Mesenchymal stem cell (in vitro differentiated cells and primary cell): Measurements from ENCODE around the gene TEX29.
A peak's percentile ranks its signal among the peaks of the same experiment; 100 is the strongest.

ENCODE experiments used
- DNase-seq: peaks from one replicate; pipeline ENCODE4 v3.0.0-alpha.2; 2013
- H2AFZ ChIP-seq: one replicate; pipeline ENCODE4 v1.6.1; 2013; ENCODE audit warnings: low read depth, mild to moderate bottlenecking, control low read depth, inconsistent platforms, low read length, moderate library complexity
- H2AK5ac ChIP-seq: 2 replicates; pipeline ENCODE4 v1.6.1; 2013; ENCODE audit warnings: low read length, moderate library complexity, mild to moderate bottlenecking, inconsistent platforms; ENCODE audit not compliant: severe bottlenecking
- H2BK120ac ChIP-seq: one replicate; pipeline ENCODE4 v1.6.1; 2013; ENCODE audit warnings: low read depth, mild to moderate bottlenecking, inconsistent platforms, low read length, moderate library complexity
- H2BK12ac ChIP-seq, 2 experiments: one replicate each; pipeline ENCODE4 v1.6.1; 2013; ENCODE audit warnings: inconsistent platforms in 2 of 2, low read length in 2 of 2, mild to moderate bottlenecking in 2 of 2, moderate library complexity in 2 of 2, control low read depth in 1 of 2
- H2BK15ac ChIP-seq: one replicate; pipeline ENCODE4 v1.6.1; 2013; ENCODE audit warnings: mild to moderate bottlenecking, low read depth, inconsistent platforms; ENCODE audit not compliant: poor library complexity, severe bottlenecking
- H2BK5ac ChIP-seq: 2 replicates; pipeline ENCODE4 v1.6.1; 2013; ENCODE audit warnings: low read depth, mild to moderate bottlenecking, low read length, control low read depth, inconsistent platforms; ENCODE audit not compliant: poor library complexity, severe bottlenecking
- H3K14ac ChIP-seq, 2 experiments: one replicate each; pipeline ENCODE4 v1.6.1; 2013; ENCODE audit warnings: inconsistent platforms in 2 of 2, low read length in 2 of 2, control low read depth in 1 of 2, mild to moderate bottlenecking in 1 of 2, moderate library complexity in 1 of 2
- H3K18ac ChIP-seq, 2 experiments: one replicate each; pipeline ENCODE4 v1.6.1; 2013; ENCODE audit warnings: inconsistent platforms in 2 of 2, low read length in 2 of 2, control low read depth in 1 of 2, low read depth in 1 of 2, mild to moderate bottlenecking in 1 of 2
- H3K23ac ChIP-seq, 2 experiments: one replicate each; pipeline ENCODE4 v1.6.1; 2013; ENCODE audit warnings: inconsistent platforms in 2 of 2, low read length in 2 of 2, mild to moderate bottlenecking in 2 of 2, moderate library complexity in 2 of 2, control low read depth in 1 of 2
- H3K27ac ChIP-seq: 2 replicates; pipeline ENCODE4 v1.5.1; 2013; ENCODE audit warnings: mild to moderate bottlenecking, moderate library complexity, low read length, control low read depth, inconsistent platforms; ENCODE audit not compliant: poor library complexity, severe bottlenecking
- H3K27me3 ChIP-seq, 2 experiments: 2 replicates each; pipeline versions ENCODE4 v1.6.1 to v1.7.0; 2013; ENCODE audit warnings: low read length in 2 of 2, mild to moderate bottlenecking in 2 of 2, moderate library complexity in 2 of 2, control low read depth in 1 of 2, inconsistent platforms in 1 of 2; ENCODE audit not compliant: control insufficient read depth in 1 of 2, insufficient read depth in 1 of 2
- H3K36me3 ChIP-seq, 2 experiments: 2 replicates each; pipeline versions ENCODE4 v1.6.1 to v1.7.0; 2013; ENCODE audit warnings: low read length in 2 of 2, control low read depth in 1 of 2, inconsistent platforms in 1 of 2, low read depth in 1 of 2, mild to moderate bottlenecking in 1 of 2; ENCODE audit not compliant: insufficient read depth in 2 of 2, control insufficient read depth in 1 of 2
- H3K4ac ChIP-seq, 2 experiments: one replicate each; pipeline ENCODE4 v1.6.1; 2013; ENCODE audit warnings: inconsistent platforms in 2 of 2, low read length in 2 of 2, mild to moderate bottlenecking in 2 of 2, moderate library complexity in 2 of 2, control low read depth in 1 of 2, low read depth in 1 of 2
- H3K4me1 ChIP-seq: 2 replicates; pipeline ENCODE4 v1.6.1; 2013; ENCODE audit warnings: low read depth, low read length, control low read depth; ENCODE audit not compliant: control insufficient read depth, insufficient read depth
- H3K4me2 ChIP-seq: 2 replicates; pipeline ENCODE4 v1.6.1; 2013; ENCODE audit warnings: low read length, mild to moderate bottlenecking, inconsistent platforms; ENCODE audit not compliant: poor library complexity, severe bottlenecking
- H3K4me3 ChIP-seq, 2 experiments: 2 replicates each; pipeline versions ENCODE4 v1.5.1 to v1.7.0; 2013; ENCODE audit warnings: low read length in 2 of 2, mild to moderate bottlenecking in 2 of 2, control low read depth in 1 of 2, low read depth in 1 of 2; ENCODE audit not compliant: insufficient read depth in 1 of 2
- H3K79me1 ChIP-seq: replicated peaks from 2 replicates; pipeline ENCODE4 v1.6.1; 2013; ENCODE audit warnings: mild to moderate bottlenecking, control low read depth, low read length, inconsistent platforms; ENCODE audit not compliant: poor library complexity, severe bottlenecking
- H3K9ac ChIP-seq: 2 replicates; pipeline ENCODE4 v1.7.0; 2013; ENCODE audit warnings: mild to moderate bottlenecking, low read length, moderate library complexity
- H3K9me3 ChIP-seq: 2 replicates; pipeline ENCODE4 v1.7.0; 2013; ENCODE audit warnings: mild to moderate bottlenecking, low read length; ENCODE audit not compliant: control insufficient read depth
- H4K8ac ChIP-seq: one replicate; pipeline ENCODE4 v1.6.1; 2013; ENCODE audit warnings: inconsistent platforms, mild to moderate bottlenecking, low read length, moderate library complexity
- H4K91ac ChIP-seq: one replicate; pipeline ENCODE4 v1.6.1; 2013; ENCODE audit warnings: mild to moderate bottlenecking, low read length, inconsistent platforms
- WGBS: methylation state at CpG from one replicate; pipeline ENCODE4 v1.1.7; 2013; ENCODE audit warnings: mixed read lengths; 5-methylcytosine and 5-hydroxymethylcytosine counted together

Gene TEX29

DNA sequence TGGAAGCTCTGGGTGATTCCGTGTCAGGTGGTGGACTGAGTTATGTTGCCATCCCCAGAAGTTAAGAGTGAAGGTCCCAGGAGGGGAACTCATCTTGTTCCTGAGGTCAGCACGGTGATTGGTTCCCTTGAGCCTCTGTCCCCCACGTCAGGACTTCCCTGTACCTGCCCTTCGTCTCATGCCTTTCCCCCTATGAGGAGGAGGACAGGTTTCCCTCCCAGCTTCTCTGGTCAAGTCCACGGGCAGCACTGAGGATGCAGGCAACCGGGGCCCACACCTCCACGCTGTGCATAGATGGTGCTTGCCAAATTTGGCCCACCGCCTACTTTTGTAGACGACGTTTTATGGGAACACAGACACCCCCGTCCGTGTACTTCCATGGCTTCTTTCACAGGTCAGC lies 42.7 kb downstream of the TEX29 start:
- H3K36me3 ChIP-seq = no peaks in the 10 kb centered on the region
- no peak overlapping the region for H2BK15ac ChIP-seq
- H2AK5ac ChIP-seq = no peak overlapping the region
- H3K4me2 ChIP-seq = no peak overlapping the region
- H3K18ac ChIP-seq = no peak overlapping the region
- H3K4me3 ChIP-seq = no peak overlapping the region
- no peak overlapping the region for H2BK12ac ChIP-seq
- no peak overlapping the region for H3K9ac ChIP-seq
- H2BK120ac ChIP-seq = no peak overlapping the region
- no peak overlapping the region for H4K91ac ChIP-seq
- H3K4me1 ChIP-seq = no peaks in the 10 kb centered on the region
- peaks cover 0 to 43% of the 10 kb centered on the region in 2 experiments for H3K27me3 ChIP-seq
- DNase-seq = no peak
- H2AFZ ChIP-seq = no peak overlapping the region
- no peak overlapping the region for H3K27ac ChIP-seq
- no peak overlapping the region for H3K14ac ChIP-seq
- no peaks in the 10 kb centered on the region for H3K79me1 ChIP-seq
- H3K23ac ChIP-seq = no peak overlapping the region
- no peak overlapping the region for H4K8ac ChIP-seq
- no peak overlapping the region for H3K4ac ChIP-seq
- no peak overlapping the region for H2BK5ac ChIP-seq
- WGBS = 80% methylated on average over 12 of the region's 12 CpGs
- no peaks in the 10 kb centered on the region for H3K9me3 ChIP-seq

DNA sequence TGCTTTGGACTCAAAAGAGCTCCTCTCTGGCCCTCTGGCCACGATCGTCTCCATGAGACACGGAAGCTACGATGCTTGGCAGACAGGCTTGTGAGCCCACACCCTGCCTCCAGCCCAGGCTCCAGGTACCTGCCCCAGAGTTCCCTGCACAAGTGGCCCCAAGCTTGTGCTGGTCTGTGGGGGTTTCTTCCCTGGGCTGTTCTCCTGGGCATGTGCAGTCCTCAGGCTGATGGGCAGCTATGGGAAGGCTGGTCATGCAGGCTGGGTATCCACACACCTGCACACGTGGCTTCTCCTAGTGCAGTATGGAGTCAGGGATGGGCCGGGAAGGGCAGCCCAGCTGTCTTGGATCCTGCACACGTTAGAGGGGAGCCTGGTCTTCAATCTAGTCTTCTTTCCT lies 43.1 kb downstream of the TEX29 start:
- no peaks in the 10 kb centered on the region for H3K36me3 ChIP-seq
- H3K4me2 ChIP-seq = no peak overlapping the region
- no peak overlapping the region for H3K4me3 ChIP-seq
- no peak for DNase-seq
- no peaks in the 10 kb centered on the region for H3K79me1 ChIP-seq
- no peaks in the 10 kb centered on the region for H3K9me3 ChIP-seq
- H3K14ac ChIP-seq = peak overlapping the region in 1 of 2 experiments; percentile 26
- no peak overlapping the region for H2BK5ac ChIP-seq
- WGBS = 83% methylated on average over 7 of the region's 7 CpGs
- no peak overlapping the region for H2BK15ac ChIP-seq
- H3K4ac ChIP-seq = no peak overlapping the region
- H3K27me3 ChIP-seq = peaks cover 0 to 48% of the 10 kb centered on the region in 2 experiments
- H3K18ac ChIP-seq = no peak overlapping the region
- no peaks in the 10 kb centered on the region for H3K4me1 ChIP-seq
- no peak overlapping the region for H2AK5ac ChIP-seq
- no peak overlapping the region for H2BK12ac ChIP-seq
- H3K9ac ChIP-seq = no peak overlapping the region
- no peak overlapping the region for H3K23ac ChIP-seq
- H2AFZ ChIP-seq = no peak overlapping the region
- no peak overlapping the region for H4K8ac ChIP-seq
- no peak overlapping the region for H2BK120ac ChIP-seq
- no peak overlapping the region for H4K91ac ChIP-seq
- H3K27ac ChIP-seq = no peak overlapping the region

DNA sequence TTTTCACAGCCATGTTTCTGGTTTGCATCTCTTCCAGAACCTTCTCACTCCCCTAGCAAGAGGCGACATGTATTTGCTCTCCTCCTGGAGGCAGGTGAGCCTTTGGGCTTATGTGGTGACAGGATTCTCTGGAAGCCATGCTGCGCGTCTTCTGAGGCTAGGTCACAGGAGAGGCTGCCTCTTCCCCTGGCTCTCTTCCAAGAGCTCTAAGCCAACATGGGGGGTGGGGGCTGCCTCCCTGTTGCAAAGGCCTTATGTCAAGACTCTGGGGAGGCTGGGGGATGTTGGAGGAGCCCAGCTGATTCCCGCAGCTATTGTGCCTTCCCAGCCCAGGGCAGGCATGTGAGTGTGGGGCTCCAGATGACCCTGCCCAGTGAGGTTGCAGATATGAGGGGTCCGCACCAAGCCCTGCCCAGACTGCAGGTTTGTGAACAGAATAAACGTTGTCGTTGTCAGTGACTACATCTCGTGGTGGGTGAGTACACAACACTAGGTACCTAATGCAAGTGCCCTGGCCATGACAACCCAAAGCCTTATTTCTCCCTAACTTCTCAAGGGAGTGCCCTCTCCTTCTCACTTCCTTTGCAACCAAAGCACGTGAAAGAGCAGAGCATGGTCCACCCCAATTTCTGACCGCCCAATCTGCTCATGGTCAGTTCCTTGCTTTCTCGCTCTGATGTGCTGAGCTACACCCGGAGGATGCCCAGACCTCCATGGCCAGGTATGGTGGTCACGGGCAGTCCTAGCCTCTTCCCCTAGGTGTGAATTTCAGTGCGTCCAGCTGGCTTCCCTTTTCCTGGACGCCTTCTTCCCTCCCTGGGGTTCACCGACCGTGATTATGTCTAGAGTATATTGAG lies 44.9 kb downstream of the TEX29 start:
- H2BK5ac ChIP-seq = no peak overlapping the region
- 81% methylated on average over 14 of the region's 17 CpGs for WGBS
- H3K4me3 ChIP-seq = no peak overlapping the region

DNA sequence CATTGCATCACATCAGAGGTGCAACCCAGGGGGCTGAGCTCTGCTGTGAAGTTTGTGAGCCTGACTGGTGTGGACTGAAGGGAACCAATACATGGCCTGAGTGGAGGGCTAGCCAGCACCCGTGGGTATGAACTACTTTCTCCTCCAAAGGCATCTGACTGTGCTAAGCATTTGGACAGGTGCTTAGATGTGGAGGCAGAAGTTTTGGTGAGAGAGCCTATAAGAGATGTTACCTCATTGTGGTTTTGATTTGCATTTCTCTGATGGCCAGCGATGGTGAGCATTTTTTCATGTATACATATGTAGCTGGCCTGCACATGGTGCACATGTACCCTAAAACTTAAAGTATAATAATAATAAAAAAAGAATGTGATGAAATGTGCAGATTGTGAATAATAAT lies 46.9 kb downstream of the TEX29 start:
- no peak overlapping the region for H2BK120ac ChIP-seq
- DNase-seq = no peak
- WGBS = 75% methylated on average over 1 of the region's 2 CpGs

More for the DNA sequence above, 44.9 kb downstream of the TEX29 start:
- Histone ChIP-seq H2BK15ac (no peak overlapping the region), H2AK5ac (no peak overlapping the region), H3K14ac (no peak overlapping the region), H3K79me1 (no peaks in the 10 kb centered on the region), H2BK12ac (no peak overlapping the region), H3K27me3 (peaks cover 0 to 48% of the 10 kb centered on the region in 2 experiments), H2AFZ (no peak overlapping the region), H3K9ac (no peak overlapping the region), H3K23ac (no peak overlapping the region), H4K91ac (no peak overlapping the region), H3K4ac (no peak overlapping the region), H3K4me2 (no peak overlapping the region), H3K27ac (no peak overlapping the region), H3K18ac (no peak overlapping the region), H2BK120ac (no peak overlapping the region), H3K36me3 (no peaks in the 10 kb centered on the region), H3K9me3 (no peaks in the 10 kb centered on the region), H4K8ac (no peak overlapping the region), H3K4me1 (no peaks in the 10 kb centered on the region)
- DNase-seq = no peak

More for the DNA sequence above, 46.9 kb downstream of the TEX29 start:
- no peak overlapping the region for H4K91ac ChIP-seq
- H3K4me2 ChIP-seq = no peak overlapping the region
- no peak overlapping the region for H3K27ac ChIP-seq
- no peak overlapping the region for H3K14ac ChIP-seq
- no peak overlapping the region for H2BK5ac ChIP-seq
- H2AFZ ChIP-seq = no peak overlapping the region
- H3K4me1 ChIP-seq = no peaks in the 10 kb centered on the region
- no peaks in the 10 kb centered on the region for H3K9me3 ChIP-seq
- H3K18ac ChIP-seq = no peak overlapping the region
- no peak overlapping the region for H3K9ac ChIP-seq
- H2AK5ac ChIP-seq = no peak overlapping the region
- H3K79me1 ChIP-seq = no peaks in the 10 kb centered on the region
- H2BK12ac ChIP-seq = no peak overlapping the region
- H3K23ac ChIP-seq = no peak overlapping the region
- H3K27me3 ChIP-seq = peaks cover 0 to 42% of the 10 kb centered on the region in 2 experiments
- H4K8ac ChIP-seq = no peak overlapping the region
- no peak overlapping the region for H3K4ac ChIP-seq
- no peak overlapping the region for H3K4me3 ChIP-seq
- H2BK15ac ChIP-seq = no peak overlapping the region
- no peaks in the 10 kb centered on the region for H3K36me3 ChIP-seq
